Uterus (tissue), 2 donors: ENCODE data around the gene EHD1.

Experiments used
- POLR2A ChIP-seq, 2 donors: fragments of 450-650 bp; IDR thresholded peaks; one replicate each; pipeline ENCODE4 v1.6.1; 2016; ENCODE audit warnings: antibody characterized with exemption in 2 of 2, mild to moderate bottlenecking in 1 of 2, moderate library complexity in 1 of 2
- TF ChIP-seq, protein P1 (sequence below), 4 experiments: fragments of 200-600 bp in 2 of 4; fragments of 450-650 bp in 2 of 4; sonication (generic) in 2 of 4; IDR thresholded peaks; one replicate each; pipeline ENCODE4 v1.5.1; 2016 to 2019; ENCODE audit warnings: antibody characterized with exemption in 4 of 4, mild to moderate bottlenecking in 2 of 4, moderate library complexity in 1 of 4

DNA sequence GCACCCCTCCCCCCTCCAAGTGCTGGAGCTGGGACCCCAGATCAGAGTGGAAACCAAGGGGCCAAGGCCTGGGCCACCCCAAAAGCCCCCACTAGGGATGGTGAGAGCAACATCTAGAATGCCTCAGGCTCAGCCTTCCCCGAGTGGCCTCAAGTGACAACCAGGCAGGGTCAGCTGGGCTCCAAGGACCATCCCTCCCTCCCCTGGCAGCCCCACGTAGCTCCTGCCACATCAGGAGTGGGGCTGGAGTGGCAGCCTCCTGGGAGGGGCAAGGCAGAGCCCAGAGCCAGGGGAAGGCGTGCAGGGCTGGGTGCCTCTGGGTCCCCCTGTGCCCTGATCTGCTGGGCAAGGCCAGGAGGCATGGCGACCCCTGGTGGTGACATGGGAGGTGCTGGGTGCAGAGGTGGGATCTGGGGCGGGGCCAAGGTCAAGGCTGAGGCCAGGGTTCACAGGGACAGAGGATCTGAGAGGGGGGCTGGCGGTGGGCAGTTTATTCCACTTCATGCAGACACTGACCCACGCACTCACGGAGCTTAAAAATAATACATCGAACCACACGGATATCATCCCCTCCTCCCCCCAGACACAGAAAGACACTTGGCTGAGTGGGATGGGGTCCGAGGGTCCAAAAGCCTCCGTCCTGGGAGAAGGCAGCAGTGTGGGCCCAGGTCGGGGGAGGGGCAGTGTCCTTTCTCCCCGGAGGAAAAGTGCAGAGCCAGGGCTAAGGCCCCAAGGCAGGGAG, 15.8 kb upstream of the EHD1 start:
- peak in 1 of 2 donors; percentile 14 for TF ChIP-seq POLR2A (IDR thresholded peaks at IDR 0.05)
- TF ChIP-seq, protein P1, sequence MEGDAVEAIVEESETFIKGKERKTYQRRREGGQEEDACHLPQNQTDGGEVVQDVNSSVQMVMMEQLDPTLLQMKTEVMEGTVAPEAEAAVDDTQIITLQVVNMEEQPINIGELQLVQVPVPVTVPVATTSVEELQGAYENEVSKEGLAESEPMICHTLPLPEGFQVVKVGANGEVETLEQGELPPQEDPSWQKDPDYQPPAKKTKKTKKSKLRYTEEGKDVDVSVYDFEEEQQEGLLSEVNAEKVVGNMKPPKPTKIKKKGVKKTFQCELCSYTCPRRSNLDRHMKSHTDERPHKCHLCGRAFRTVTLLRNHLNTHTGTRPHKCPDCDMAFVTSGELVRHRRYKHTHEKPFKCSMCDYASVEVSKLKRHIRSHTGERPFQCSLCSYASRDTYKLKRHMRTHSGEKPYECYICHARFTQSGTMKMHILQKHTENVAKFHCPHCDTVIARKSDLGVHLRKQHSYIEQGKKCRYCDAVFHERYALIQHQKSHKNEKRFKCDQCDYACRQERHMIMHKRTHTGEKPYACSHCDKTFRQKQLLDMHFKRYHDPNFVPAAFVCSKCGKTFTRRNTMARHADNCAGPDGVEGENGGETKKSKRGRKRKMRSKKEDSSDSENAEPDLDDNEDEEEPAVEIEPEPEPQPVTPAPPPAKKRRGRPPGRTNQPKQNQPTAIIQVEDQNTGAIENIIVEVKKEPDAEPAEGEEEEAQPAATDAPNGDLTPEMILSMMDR (IDR thresholded peaks at IDR 0.05) = peak; percentile 82 to 93 (median 90)
